H1 (cell line): ENCODE data around the gene TRIM14.

Experiments
- ATF2 ChIP-seq: IDR thresholded peaks from 2 replicates; pipeline ENCODE4 v1.6.1; 2012; ENCODE audit warnings: low read length, inconsistent platforms
- BRCA1 ChIP-seq: IDR thresholded peaks from 2 replicates; pipeline ENCODE4 v1.6.1; 2012; ENCODE audit warnings: low read depth, low read length, improper control_type of control experiment
- CREB1 ChIP-seq: IDR thresholded peaks from 2 replicates; pipeline ENCODE4 v1.6.1; 2012; ENCODE audit warnings: inconsistent platforms
- CTCF ChIP-seq, 3 experiments: IDR thresholded peaks; 1 replicate in 2 of 3; 2 replicates in 1 of 3; pipeline versions ENCODE4 v1.5.1 to v1.6.1; 2011; ENCODE audit warnings: low read length in 3 of 3, mild to moderate bottlenecking in 3 of 3, inconsistent platforms in 2 of 3, low read depth in 1 of 3, moderate library complexity in 1 of 3; ENCODE audit not compliant: insufficient read depth in 1 of 3; ENCODE audit errors: control extremely low read depth in 1 of 3
- RFX5 ChIP-seq: IDR thresholded peaks from 2 replicates; pipeline ENCODE4 v1.6.1; 2011; ENCODE audit warnings: low read depth, low read length, improper control_type of control experiment, borderline replicate concordance
- ZNF274 ChIP-seq: IDR thresholded peaks from 2 replicates; pipeline ENCODE4 v1.7.0; 2012; ENCODE audit warnings: low read length, borderline replicate concordance; ENCODE audit errors: extremely low read depth

GRCh38 chr9:98054376-98054951 lies 64.6 kb downstream of the TRIM14 start:
- TF ChIP-seq ATF2, result no peak
- no peak for TF ChIP-seq RFX5
- no peak for TF ChIP-seq BRCA1
- no peak for TF ChIP-seq ZNF274
- TF ChIP-seq CTCF (IDR thresholded peaks at IDR 0.05; ENCODE audit: control extremely low read depth in 1 of 3, insufficient read depth in 1 of 3, low read depth in 1 of 3, low read length in 3 of 3), result no peak
- TF ChIP-seq CREB1, result no peak
